Measurements from ENCODE around the gene PLCL2. TPM values are rescaled to one million over a fixed set of nuclear protein-coding genes. Genes with fewer than 3 reads are reported as not detected.
"Not testable (repeated sequence)": the region's sequence is repeated elsewhere in the genome, so short reads cannot be mapped to it uniquely, and the experiment has no call there.

The PLCL2 gene
- total RNA-seq, 4 donors from 2014 or later: 0.95 to 4.8 (median 2.2) TPM

GRCh38 chr3:16945330-16945729 is 60.6 kb downstream of the PLCL2 start:
- no peaks in the 10 kb centered on the region for H3K4me1 ChIP-seq
- no peak for DNase-seq
- H3K27ac ChIP-seq: no peak overlapping the region
- H3K4me3 ChIP-seq: no peak overlapping the region
- TF ChIP-seq CTCF (IDR thresholded peaks at IDR 0.05) (no peak), POLR2A (IDR thresholded peaks at IDR 0.05) (no peak)
- H3K27me3 ChIP-seq: no peaks in the 10 kb centered on the region
- H3K9me3 ChIP-seq: no peaks in the 10 kb centered on the region
- no peaks in the 10 kb centered on the region for H3K36me3 ChIP-seq
- intact Hi-C loops (cut with DNase I): no loop called here

- Histone ChIP-seq H3K4me1 (no peaks in the 10 kb centered on the region), H3K9me3 (no peaks in the 10 kb centered on the region), H3K4me3 (no peak overlapping the region), H3K27me3 (no peaks in the 10 kb centered on the region), H3K27ac (no peak overlapping the region), H3K36me3 (no peaks in the 10 kb centered on the region)
- 84 to 94% methylated on average over 2 of the region's 2 CpGs for WGBS, 2 donors
- no peak for DNase-seq
- TF ChIP-seq CTCF (IDR thresholded peaks at IDR 0.05) (no peak), POLR2A (IDR thresholded peaks at IDR 0.05) (no peak)
- intact Hi-C loops (cut with DNase I): no loop called here
Observed at GRCh38 chr3:16950282-16950681, 65.5 kb downstream of the PLCL2 start.

GRCh38 chr3:16950845-16951244 is 66.1 kb downstream of the PLCL2 start:
- TF ChIP-seq POLR2A (IDR thresholded peaks at IDR 0.05): no peak
- TF ChIP-seq CTCF (IDR thresholded peaks at IDR 0.05): no peak
- Histone ChIP-seq H3K4me1 (no peaks in the 10 kb centered on the region), H3K27me3 (no peaks in the 10 kb centered on the region), H3K36me3 (no peaks in the 10 kb centered on the region), H3K9me3 (no peaks in the 10 kb centered on the region), H3K27ac (no peak overlapping the region), H3K4me3 (no peak overlapping the region)
- intact Hi-C loops (cut with DNase I): no loop called here
- DNase-seq: no peak
- 75 to 95% methylated on average over 1 of the region's 1 CpG for WGBS, 2 donors

- H3K27me3 ChIP-seq; DNase-seq; H3K9me3 ChIP-seq; H3K27ac ChIP-seq; intact Hi-C loops (cut with DNase I); H3K4me1 ChIP-seq; H3K4me3 ChIP-seq; H3K36me3 ChIP-seq: not testable (repeated sequence)
- 65 to 66% methylated on average over 3 of the region's 3 CpGs for WGBS, 2 donors
Observed at GRCh38 chr3:16957852-16958251, 73.1 kb downstream of the PLCL2 start.

- Histone ChIP-seq H3K27ac (no peak overlapping the region), H3K27me3 (no peaks in the 10 kb centered on the region), H3K9me3 (no peaks in the 10 kb centered on the region), H3K4me3 (no peak overlapping the region), H3K4me1 (no peaks in the 10 kb centered on the region), H3K36me3 (no peaks in the 10 kb centered on the region)
- intact Hi-C loops (cut with DNase I): no loop called here
- DNase-seq: no peak
- 91 to 94% methylated on average over 2 of the region's 2 CpGs for WGBS, 2 donors
- no peak for TF ChIP-seq POLR2A (IDR thresholded peaks at IDR 0.05)
Observed at GRCh38 chr3:16960125-16960524, 75.4 kb downstream of the PLCL2 start.

GRCh38 chr3:16961621-16962205 is 77.0 kb downstream of the PLCL2 start:
- no peak for DNase-seq
- H3K27ac ChIP-seq: no peak overlapping the region
- 67 to 72% methylated on average over 4 of the region's 4 CpGs for WGBS, 2 donors

More at GRCh38 chr3:16961621-16962205, 77.0 kb downstream of the PLCL2 start:
- no peaks in the 10 kb centered on the region for H3K27me3 ChIP-seq
- no peaks in the 10 kb centered on the region for H3K4me1 ChIP-seq
- no peaks in the 10 kb centered on the region for H3K36me3 ChIP-seq
- no peak for TF ChIP-seq CTCF (IDR thresholded peaks at IDR 0.05)
- TF ChIP-seq POLR2A (IDR thresholded peaks at IDR 0.05): no peak
- H3K9me3 ChIP-seq: no peaks in the 10 kb centered on the region
- intact Hi-C loops (cut with DNase I): no loop called here
- no peak overlapping the region for H3K4me3 ChIP-seq
